Measurements from ENCODE around the gene NFAM1.

NFAM1 gene

GRCh38 chr22:42408276-42408675 is 23.9 kb downstream of the NFAM1 start:
- TF ChIP-seq, protein P1, sequence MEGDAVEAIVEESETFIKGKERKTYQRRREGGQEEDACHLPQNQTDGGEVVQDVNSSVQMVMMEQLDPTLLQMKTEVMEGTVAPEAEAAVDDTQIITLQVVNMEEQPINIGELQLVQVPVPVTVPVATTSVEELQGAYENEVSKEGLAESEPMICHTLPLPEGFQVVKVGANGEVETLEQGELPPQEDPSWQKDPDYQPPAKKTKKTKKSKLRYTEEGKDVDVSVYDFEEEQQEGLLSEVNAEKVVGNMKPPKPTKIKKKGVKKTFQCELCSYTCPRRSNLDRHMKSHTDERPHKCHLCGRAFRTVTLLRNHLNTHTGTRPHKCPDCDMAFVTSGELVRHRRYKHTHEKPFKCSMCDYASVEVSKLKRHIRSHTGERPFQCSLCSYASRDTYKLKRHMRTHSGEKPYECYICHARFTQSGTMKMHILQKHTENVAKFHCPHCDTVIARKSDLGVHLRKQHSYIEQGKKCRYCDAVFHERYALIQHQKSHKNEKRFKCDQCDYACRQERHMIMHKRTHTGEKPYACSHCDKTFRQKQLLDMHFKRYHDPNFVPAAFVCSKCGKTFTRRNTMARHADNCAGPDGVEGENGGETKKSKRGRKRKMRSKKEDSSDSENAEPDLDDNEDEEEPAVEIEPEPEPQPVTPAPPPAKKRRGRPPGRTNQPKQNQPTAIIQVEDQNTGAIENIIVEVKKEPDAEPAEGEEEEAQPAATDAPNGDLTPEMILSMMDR (conservative IDR thresholded peaks at IDR 0.05; ENCODE audit: low read depth, low read length), result no peak
- H3K4me3 ChIP-seq (ENCODE audit: low read depth, low read length), result no peak overlapping the region
- DNase-seq (ENCODE audit: low read depth), result no peak

- H3K4me3 ChIP-seq (ENCODE audit: low read depth, low read length), result no peak overlapping the region
- DNase-seq (ENCODE audit: low read depth), result no peak
- TF ChIP-seq, protein P1 (conservative IDR thresholded peaks at IDR 0.05; ENCODE audit: low read depth, low read length), result no peak
Measured at GRCh38 chr22:42404266-42404665, 27.9 kb downstream of the NFAM1 start.

GRCh38 chr22:42401535-42402334 is 30.5 kb downstream of the NFAM1 start:
- no peak for DNase-seq (ENCODE audit: low read depth)
- TF ChIP-seq, protein P1 (conservative IDR thresholded peaks at IDR 0.05; ENCODE audit: low read depth, low read length), result no peak

GRCh38 chr22:42400811-42401534 is 31.2 kb downstream of the NFAM1 start:
- no peak for DNase-seq (ENCODE audit: low read depth)
- H3K4me3 ChIP-seq (ENCODE audit: low read depth, low read length), result no peak overlapping the region
- TF ChIP-seq, protein P1 (conservative IDR thresholded peaks at IDR 0.05; ENCODE audit: low read depth, low read length), result no peak

More at GRCh38 chr22:42401535-42402334, 30.5 kb downstream of the NFAM1 start:
- no peak overlapping the region for H3K4me3 ChIP-seq (ENCODE audit: low read depth, low read length)

- TF ChIP-seq, protein P1 (conservative IDR thresholded peaks at IDR 0.05; ENCODE audit: low read depth, low read length), result no peak
- peak; percentile 50 for DNase-seq (ENCODE audit: low read depth)
- H3K4me3 ChIP-seq (ENCODE audit: low read depth, low read length), result no peak overlapping the region
Measured at GRCh38 chr22:42399315-42400271, 32.6 kb downstream of the NFAM1 start.

DNA sequence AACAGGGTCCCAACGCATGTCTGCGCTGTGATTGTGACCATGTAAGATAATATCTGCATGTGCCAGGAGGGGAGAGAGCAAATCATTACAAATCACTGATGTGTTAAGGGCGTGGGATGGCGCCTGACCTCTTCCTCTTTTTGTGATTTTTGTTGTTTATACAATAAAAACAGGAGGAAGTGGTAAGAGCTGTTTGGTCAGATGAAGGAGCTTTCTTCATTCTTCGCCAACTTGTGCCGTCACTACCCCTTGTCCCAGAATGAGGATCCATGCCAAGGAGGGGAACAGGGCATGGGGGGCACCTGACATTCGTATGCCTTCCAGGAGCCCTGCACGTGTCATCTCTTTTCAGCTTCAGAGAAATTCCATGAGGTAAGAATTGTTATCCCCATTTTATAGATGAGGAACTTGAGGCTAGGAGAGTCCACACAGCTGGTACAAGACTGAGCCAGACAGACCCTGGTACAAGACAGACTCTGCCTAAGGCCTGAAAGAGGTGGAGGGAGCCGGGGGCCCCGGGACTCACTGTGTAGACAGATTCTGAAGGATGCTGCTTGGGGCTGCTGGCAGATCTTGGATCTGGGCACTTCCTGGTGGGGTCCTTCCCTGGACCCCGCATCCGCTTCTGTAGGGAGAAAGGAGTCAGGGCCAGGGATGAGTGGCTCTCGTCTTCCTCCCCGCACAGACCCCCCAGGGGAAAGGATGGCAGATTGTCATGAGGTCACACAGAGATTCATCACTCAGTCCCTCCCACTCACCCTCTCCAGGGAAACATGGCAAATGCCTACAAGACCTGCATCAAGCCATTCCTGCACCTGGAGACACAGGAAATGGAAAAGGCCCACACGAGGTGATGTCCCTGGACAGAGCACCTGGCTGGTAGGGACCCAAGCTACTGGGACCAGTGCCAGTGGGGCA is 34.6 kb downstream of the NFAM1 start:
- TF ChIP-seq, protein P1 (conservative IDR thresholded peaks at IDR 0.05; ENCODE audit: low read depth, low read length), result no peak
- H3K4me3 ChIP-seq (ENCODE audit: low read depth, low read length), result no peak overlapping the region
- DNase-seq (ENCODE audit: low read depth), result no peak
